Kidney (tissue), 14 donors: ENCODE results near the gene LRRTM3. TPM values are rescaled to one million over a fixed set of nuclear protein-coding genes. Genes with fewer than 3 reads are reported as not detected.
A peak's percentile ranks its signal among the peaks of the same experiment; 100 is the strongest.

Source experiments
- DNase-seq, 5 donors: peaks; one replicate each; pipeline ENCODE4 v3.0.0-alpha.2; 2013 to 2020
- FAIRE-seq: peaks from 2 replicates; lab custom pipeline; 2012; peaks lifted over from hg19 to GRCh38; lab: Jason Lieb, UNC
- H3K27ac ChIP-seq, 2 donors: one replicate each; pipeline ENCODE4 v1.7.0; 2013; ENCODE audit warnings: low read depth in 2 of 2, low read length in 2 of 2, inconsistent platforms in 1 of 2
- H3K27me3 ChIP-seq: one replicate; pipeline ENCODE4 v1.7.1; 2013; ENCODE audit warnings: low read length, inconsistent platforms; ENCODE audit not compliant: control insufficient read depth, insufficient read depth
- H3K36me3 ChIP-seq, 3 donors: one replicate each; pipeline versions ENCODE4 v1.7.0 to v1.7.1; 2013; ENCODE audit warnings: low read length in 3 of 3, control low read depth in 1 of 3, inconsistent platforms in 1 of 3; ENCODE audit not compliant: insufficient read depth in 3 of 3, control insufficient read depth in 2 of 3
- H3K4me1 ChIP-seq, 3 donors: one replicate each; pipeline versions ENCODE4 v1.7.0 to v1.7.1; 2013; ENCODE audit warnings: low read length in 3 of 3, inconsistent platforms in 1 of 3, low read depth in 1 of 3; ENCODE audit not compliant: control insufficient read depth in 2 of 3, insufficient read depth in 2 of 3
- H3K4me3 ChIP-seq, 3 donors: one replicate each; pipeline versions ENCODE4 v1.7.0 to v1.8.1; 2013; ENCODE audit warnings: low read length in 3 of 3, control low read depth in 1 of 3, inconsistent platforms in 1 of 3
- H3K9ac ChIP-seq, 3 donors: one replicate each; pipeline versions ENCODE4 v1.7.0 to v1.7.1; 2013; ENCODE audit warnings: low read length in 3 of 3, control low read depth in 1 of 3, inconsistent platforms in 1 of 3
- H3K9me3 ChIP-seq, 3 donors: one replicate each; pipeline versions ENCODE4 v1.7.0 to v1.7.1; 2013; ENCODE audit warnings: low read length in 3 of 3, control low read depth in 1 of 3, inconsistent platforms in 1 of 3; ENCODE audit not compliant: control insufficient read depth in 2 of 3, insufficient read depth in 1 of 3
- CTCF ChIP-seq: IDR thresholded peaks from 3 replicates; pipeline ENCODE4 v1.5.1; 2012; ENCODE audit warnings: mild to moderate bottlenecking, moderate library complexity, borderline replicate concordance; ENCODE audit not compliant: insufficient read depth; ENCODE audit errors: extremely low read depth
- intact Hi-C: fragments of 100-400 bp; cut with DNase I; formaldehyde crosslinking; loops from one replicate; pipeline ENCODE4 v1.11.1; 2022
- polyA plus RNA-seq: library from polyadenylated mRNA; stranded (reverse); fragments of 350-450 nt; fragmentation: Illumina TruSeq; extraction: RNeasy Lipid Tissue Mini Kit (QIAGEN cat#74804); gene quantifications from one replicate; pipeline ENCODE4 v1.2.3, GENCODE V29; 2014; ENCODE audit warnings: low read depth, low replicate concordance; ENCODE audit not compliant: insufficient read depth
- total RNA-seq: library from RNA; stranded (reverse); fragmentation: NEBNext Ultra II Directional; extraction: Animal tissue kit (Norgen Biotek cat#: 25700); gene quantifications from one replicate; pipeline ENCODE4 v1.2.1, GENCODE V29; 2021
- donor health status: control.
- donor health status: control.
- donor health status: control.
- donor health status: control.
- donor health status: control.
- donor health status: DM: yes; HTN: yes; CAD: no.
- donor health status: Normal renal cell carcinoma (clear cell type).

LRRTM3 gene
- total and polyA plus RNA-seq, 2 donors from 2014 or later = 0.22 TPM; not detected in 1

GRCh38 chr10:67095531-67095930 lies 169.7 kb downstream of the LRRTM3 start:
- no peak for TF ChIP-seq CTCF
- FAIRE-seq (no peak), DNase-seq (peak in 2 of 5 donors; percentile 16 to 29)
- Histone ChIP-seq H3K4me1 (no peaks in the 10 kb centered on the region), H3K27ac (no peak overlapping the region), H3K9ac (no peak overlapping the region), H3K27me3 (no peaks in the 10 kb centered on the region), H3K36me3 (no peaks in the 10 kb centered on the region), H3K4me3 (no peak overlapping the region), H3K9me3 (no peaks in the 10 kb centered on the region)
- intact Hi-C loops = no loop called here

- H3K27me3 ChIP-seq = no peaks in the 10 kb centered on the region
- H3K9me3 ChIP-seq = no peaks in the 10 kb centered on the region
- DNase-seq (peak in 2 of 5 donors; percentile 19 to 34), FAIRE-seq (no peak)
- no peak overlapping the region for H3K27ac ChIP-seq
- no peak overlapping the region for H3K9ac ChIP-seq
- no peak overlapping the region for H3K4me3 ChIP-seq
- no peaks in the 10 kb centered on the region for H3K36me3 ChIP-seq
- H3K4me1 ChIP-seq = no peaks in the 10 kb centered on the region
- TF ChIP-seq CTCF = no peak
- intact Hi-C loops = no loop called here
These were observed 172.6 kb downstream of the LRRTM3 start for GRCh38 chr10:67098461-67098860.

- Histone ChIP-seq H3K36me3 (no peaks in the 10 kb centered on the region), H3K4me3 (no peak overlapping the region), H3K9ac (no peak overlapping the region), H3K27me3 (no peaks in the 10 kb centered on the region), H3K27ac (no peak overlapping the region), H3K4me1 (no peaks in the 10 kb centered on the region), H3K9me3 (no peaks in the 10 kb centered on the region)
- TF ChIP-seq CTCF = no peak
- DNase-seq = no peak
- FAIRE-seq = no peak
- intact Hi-C loops = no loop called here
These were observed 175.1 kb downstream of the LRRTM3 start for GRCh38 chr10:67100951-67101350.

GRCh38 chr10:67107670-67108069 lies 181.8 kb downstream of the LRRTM3 start:
- intact Hi-C loops = no loop called here
- TF ChIP-seq CTCF = no peak
- Histone ChIP-seq H3K27ac (no peak overlapping the region), H3K4me3 (no peak overlapping the region), H3K9ac (no peak overlapping the region), H3K4me1 (no peaks in the 10 kb centered on the region), H3K27me3 (no peaks in the 10 kb centered on the region), H3K36me3 (no peaks in the 10 kb centered on the region), H3K9me3 (no peaks in the 10 kb centered on the region)
- no peak for FAIRE-seq
- no peak for DNase-seq
